Stimulated activated CD4-positive, alpha-beta T cell treated with anti-CD3 and anti-CD28 coated beads, Interleukin-2, amount 100 ng/mL, for 4 hours (primary cell): ENCODE data around the gene MAST3.

Source experiments
- DNase-seq: peaks from one replicate; pipeline ENCODE4 v3.0.0-alpha.2; 2020; ENCODE audit warnings: low read depth

The MAST3 gene

DNA sequence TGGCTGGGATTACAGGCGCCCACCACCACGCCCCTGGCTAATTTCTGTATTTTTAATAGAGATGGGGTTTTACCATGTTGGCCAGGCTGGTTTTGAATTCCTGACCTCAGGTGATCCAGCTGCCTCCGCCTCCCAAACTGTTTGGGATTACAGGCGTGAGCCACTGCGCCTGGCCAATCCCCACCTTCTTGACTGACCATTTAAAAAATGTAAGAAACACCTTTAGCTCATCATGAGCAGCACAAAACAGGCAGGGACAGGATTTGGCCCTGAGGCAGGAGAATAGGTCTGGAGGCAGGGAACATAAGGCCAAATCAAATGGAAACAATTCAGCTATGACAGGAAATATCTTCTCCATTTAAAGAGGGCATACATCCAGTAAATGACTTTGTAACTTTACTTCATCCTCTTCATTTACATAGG lies 94.1 kb downstream of the MAST3 start:
- DNase-seq = no peak

- peak; percentile 97 for DNase-seq
Observed at GRCh38 chr19:18192673-18193387, 95.3 kb downstream of the MAST3 start, which contains the start of gene MPV17L2. MPV17L2 (plus strand) TSS chr19:18193218; CDS start chr19:18193282, 64 bp downstream.

DNA sequence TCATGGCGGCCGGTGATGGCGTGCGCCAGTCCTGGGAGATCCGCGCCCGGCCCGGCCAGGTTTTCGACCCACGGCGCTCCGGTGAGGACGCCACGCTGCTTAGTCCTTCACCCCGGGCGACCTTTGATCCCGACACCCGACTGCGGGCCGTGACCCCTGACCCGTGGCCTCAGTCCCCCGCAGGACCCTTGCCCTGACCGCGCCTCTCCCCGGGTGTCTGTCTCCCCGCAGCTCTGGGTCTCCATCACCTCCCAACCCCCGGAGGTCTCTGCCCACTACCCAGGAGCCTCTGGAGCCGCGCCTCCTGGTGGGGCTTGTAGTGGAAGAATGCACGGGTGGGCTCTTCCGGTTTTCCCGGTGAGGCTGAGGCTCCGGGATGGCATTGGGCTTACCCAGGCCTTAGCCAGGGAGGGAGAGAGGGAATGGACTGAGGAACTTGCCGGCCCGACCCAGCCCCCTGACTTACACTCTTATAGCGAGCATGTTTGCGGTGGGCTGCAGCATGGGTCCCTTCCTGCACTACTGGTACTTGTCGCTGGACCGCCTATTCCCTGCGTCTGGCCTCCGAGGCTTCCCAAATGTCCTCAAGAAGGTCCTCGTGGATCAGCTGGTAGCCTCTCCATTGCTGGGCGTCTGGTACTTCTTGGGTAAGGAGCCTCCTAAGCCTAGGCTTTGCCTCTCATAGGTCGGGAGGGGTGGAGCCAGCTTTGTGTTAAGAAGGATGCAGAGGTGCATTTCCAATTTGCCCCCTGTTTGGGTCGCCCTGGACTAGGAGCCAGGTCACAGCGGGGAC lies 96.0 kb downstream of the MAST3 start:
- DNase-seq = no peak

- DNase-seq = no peak
Observed at GRCh38 chr19:18194181-18194530, 96.6 kb downstream of the MAST3 start.

GRCh38 chr19:18194554-18195238 lies 97.1 kb downstream of the MAST3 start:
- no peak for DNase-seq

GRCh38 chr19:18196511-18196845 lies 98.9 kb downstream of the MAST3 start:
- no peak for DNase-seq

GRCh38 chr19:18197306-18197705 lies 99.7 kb downstream of the MAST3 start:
- no peak for DNase-seq

GRCh38 chr19:18197941-18198340 lies 100.4 kb downstream of the MAST3 start:
- DNase-seq = no peak

- DNase-seq = no peak
Observed at GRCh38 chr19:18198374-18198773, 100.8 kb downstream of the MAST3 start.
